Kidney capillary endothelial cell (primary cell): ENCODE measurements around the gene HACD2.
"Not testable (repeated sequence)": the region's sequence is repeated elsewhere in the genome, so short reads cannot be mapped to it uniquely, and the experiment has no call there.

Experiments
- DNase-seq: peaks from one replicate; pipeline ENCODE4 v3.0.0-alpha.2; 2018; ENCODE audit warnings: low spot score

The HACD2 gene, protein sequence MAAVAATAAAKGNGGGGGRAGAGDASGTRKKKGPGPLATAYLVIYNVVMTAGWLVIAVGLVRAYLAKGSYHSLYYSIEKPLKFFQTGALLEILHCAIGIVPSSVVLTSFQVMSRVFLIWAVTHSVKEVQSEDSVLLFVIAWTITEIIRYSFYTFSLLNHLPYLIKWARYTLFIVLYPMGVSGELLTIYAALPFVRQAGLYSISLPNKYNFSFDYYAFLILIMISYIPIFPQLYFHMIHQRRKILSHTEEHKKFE

DNA sequence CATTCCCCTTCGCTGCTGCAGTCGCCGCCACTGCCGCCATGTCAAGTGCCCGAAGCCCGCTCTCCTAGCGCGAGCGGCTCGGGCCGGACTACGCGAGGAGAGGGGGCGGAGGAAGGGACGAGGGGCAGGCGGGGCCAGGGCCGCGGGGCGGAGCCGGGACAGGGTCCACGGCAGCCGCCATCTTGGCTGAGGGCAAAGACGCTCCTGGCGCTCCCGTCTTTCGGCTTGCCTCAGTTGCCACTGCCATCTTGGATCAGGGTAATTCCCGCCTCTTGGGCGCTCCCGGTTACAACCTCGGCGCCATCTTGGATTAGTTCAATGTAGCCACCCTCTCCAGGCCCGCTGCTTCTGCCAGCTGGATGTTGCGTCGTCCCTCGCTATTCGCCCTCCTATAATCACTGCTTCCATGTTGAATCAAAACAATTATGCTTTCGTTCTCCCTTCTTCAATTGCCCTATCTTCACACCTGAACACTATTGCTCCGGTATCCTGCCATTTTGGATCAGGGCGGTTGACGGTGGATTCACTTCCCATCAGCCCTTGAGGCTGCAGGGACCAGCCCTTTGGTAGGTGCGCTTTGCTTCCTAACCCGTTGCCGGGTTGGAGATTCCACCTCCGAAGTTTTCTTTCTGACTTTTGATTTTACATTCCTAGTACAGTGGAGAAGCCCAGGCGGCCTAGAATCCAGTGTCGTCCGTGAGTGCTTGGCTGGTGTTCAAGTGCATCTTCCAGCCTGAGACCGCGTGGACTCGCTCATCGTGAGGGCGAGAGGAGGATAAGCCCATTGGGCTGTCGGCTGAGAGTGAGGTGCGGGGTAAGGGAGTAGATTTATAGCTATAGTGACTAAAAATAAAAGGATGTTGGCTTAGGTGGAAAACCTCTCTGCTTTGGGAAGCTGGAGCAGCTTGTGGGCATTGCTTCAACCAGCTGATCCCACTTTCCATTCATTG, at the start of gene HACD2:
Gene HACD2, minus strand, starts transcription at position 66 of the 950 bp plus-strand sequence. Its CDS starts 26 bp downstream, at position 40.
- DNase-seq = peak; percentile 96

DNA sequence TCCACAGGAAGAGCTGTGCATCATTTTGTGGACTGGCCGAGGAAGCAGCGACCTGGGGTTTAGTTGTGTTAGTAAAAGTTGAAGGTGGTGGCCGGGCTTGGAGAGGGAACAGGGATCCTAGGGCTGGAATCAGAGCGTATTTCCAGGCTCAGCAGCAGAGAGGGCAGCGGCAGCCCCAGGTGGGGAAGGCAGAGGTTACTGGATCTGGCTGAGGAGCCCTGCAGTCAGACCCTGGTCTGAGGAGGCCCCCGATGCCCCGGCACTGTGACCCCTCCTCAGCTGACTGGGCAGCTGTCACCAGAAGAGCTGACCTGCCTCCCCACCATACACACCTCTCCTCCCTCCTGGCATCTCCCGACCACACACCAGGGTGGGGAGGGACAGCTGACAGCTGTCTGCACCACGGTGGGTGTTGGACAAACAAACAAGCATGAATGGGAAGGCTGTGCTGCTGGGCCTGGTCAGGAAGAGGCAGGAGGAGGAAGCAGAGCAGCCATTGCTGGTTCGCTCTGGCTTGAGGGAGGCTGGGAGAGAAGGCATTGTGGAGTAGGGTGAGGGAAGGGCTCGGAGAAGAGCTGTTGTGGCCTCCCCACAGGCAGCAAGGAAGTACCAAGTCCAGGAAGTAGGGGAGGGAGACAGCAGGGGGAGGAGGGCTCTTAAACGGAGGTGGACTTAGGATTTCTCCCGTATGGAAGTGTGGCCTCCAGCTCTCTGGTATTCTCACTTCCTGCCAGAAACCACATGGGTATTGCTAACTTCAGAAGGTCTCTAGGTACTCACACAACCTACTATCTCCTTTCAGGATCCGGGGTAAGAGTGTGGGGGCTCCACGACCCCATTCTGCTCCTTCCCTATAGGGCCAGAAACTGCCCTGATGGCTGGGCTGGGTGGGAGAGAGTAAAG, 49.5 kb upstream of the HACD2 start:
- DNase-seq = no peak

DNA sequence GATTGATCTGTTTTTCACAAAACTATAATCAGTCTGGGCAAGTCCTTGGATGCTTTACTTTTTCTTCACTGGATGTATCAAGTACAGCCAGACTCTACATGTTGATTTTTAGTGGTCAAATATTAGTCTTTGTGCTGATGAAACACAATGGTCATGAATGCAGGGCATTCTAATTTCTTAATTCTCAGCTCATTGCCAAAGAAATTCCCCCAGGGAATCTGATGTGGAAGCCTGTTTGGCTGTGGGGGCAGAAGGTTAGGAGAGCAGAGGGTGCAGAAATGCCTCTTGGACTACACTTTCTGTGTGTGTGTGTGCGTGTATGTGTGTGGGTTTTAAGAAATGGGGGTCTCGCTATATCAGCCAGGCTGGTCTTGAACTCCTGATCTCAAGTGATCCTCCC, 48.7 kb upstream of the HACD2 start:
- no peak for DNase-seq

DNA sequence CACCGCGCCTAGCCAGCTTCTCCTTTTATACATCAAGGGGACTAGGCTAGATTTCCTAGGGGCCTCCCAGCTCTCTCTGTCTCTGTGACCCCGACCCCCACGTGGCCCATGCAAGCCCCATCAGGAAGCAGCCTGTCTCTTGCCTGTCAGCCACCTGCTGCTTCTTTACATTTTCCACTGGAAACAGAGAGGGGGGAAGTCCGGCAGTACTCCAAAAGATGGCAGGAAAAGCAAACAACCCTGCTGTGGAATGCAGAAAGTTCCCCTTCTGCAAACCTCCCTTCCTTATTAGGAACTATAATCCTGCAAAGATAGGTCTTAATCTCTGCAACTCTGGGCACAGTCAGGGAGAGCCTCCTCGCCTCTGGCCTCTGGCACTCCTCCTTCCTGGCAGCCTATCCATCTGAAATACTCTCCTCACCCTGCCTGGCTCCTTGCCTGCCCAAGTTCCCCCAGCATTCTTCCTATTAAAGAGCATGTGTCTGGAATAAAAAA, 47.4 kb upstream of the HACD2 start:
- DNase-seq = no peak

DNA sequence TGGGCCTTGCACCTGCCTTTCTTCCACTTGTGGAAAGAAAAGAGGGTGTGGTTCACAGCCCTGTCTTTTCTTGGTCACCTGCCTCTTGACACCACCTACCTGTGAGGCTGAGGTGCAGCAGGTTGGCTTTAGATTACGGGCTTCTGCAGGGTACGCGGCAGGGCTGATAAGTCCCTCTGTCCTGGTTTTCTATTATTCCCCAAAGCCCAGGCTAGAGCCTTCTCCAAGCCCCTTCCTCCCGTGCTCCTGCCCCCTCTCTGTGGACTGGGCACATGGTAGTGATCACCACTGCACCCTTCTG, 44.8 kb upstream of the HACD2 start:
- no peak for DNase-seq

DNA sequence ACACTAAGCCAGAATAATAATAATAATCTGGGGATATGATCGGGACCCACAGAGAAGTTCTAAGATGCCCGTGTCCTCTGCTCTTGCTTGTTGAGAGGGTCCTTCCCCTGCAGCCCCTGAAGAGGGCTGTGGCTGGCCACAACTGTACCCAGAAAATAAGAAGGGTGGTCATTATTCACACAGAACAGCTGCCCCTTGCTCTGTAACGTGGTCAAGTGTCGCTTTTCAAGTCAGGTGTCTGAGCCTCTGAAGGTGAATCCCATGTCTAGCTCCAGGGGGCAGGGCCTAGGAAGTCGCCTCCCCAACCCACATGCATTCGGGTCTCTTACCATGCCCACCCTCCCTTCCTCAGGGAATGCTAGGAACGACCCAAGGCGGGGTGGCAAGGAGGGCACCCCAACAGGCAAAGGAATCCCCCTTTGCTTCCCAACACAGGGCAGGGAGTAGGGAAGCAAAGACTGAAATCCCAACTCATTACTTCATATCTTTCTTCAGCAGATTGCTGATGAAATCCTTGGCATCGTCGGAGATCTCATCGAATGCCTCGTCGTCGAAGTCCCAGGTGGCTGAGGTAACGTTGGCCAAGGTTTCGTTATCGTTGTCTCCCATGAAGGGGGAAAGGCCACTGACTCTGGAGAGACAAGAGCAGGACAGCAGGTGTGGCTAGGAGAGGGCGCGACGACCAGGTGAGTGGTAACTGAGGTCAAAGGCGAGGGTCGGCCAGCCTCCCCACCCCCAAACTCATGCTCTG, 44.3 kb upstream of the HACD2 start:
- no peak for DNase-seq

DNA sequence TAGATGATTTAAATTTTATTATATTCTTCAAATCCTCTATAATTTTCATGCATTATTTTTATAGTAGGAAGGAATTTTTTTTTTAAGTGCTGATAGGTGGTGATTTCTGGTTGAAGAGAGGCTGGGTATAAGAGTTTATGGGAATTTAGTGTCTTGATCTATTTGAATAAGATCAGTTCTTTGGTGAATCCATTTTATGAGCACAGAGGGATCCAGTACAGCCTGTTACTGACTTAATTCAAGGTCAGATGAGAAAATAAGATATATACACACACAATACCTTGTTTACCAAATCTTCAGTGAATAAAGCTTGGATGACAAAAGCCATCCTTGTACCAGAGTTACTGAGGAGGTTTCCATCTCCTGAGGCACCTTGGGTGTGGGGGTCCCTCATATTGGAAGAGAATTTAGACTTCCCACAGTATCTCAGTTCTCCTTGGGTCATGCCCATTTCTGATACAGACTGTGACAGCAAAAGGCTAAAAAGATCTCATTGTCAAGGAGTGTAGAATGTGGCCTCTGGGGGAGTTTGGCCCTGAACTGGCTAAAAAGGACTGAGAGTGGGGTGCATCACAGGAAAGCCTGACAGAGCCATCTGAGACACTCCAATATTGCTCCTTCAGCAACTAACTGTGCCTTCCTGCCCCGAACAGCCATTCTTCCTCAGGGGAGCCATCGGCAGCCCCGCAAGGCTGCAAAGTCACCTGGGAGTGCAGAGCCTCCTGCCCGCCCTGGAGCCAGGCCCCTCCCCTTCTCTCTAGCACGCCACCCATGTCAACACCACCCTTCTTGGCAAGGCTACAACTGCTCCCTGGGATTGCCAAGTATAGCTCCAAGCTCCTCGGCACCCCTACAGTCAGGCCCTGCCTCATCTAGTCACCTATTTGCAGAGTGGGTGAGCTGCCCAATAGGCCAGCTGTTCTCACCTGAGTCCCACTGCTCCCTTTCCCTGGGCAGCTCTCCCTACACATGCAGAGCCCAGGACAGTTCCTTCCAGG, 43.1 kb upstream of the HACD2 start:
- DNase-seq = no peak

DNA sequence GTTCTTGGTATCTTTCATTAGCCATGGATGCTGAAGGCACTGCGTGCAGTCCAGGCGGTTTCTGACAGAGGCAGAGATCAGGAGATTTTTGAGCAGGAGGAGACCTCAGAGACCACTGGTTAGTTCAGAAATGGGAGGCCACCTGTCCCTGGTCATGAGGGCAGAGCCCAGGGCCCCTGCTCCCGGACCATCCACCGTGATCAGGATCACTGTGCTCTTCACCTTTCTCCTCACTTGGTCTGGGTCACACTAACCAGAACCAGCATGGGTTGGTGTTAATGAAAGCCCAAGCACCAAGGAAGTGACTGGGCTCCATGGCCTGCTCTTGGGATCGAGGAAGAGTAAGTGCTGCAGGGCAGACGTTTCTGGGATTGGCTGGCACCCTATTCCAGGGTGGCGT, 42.0 kb upstream of the HACD2 start:
- no peak for DNase-seq

DNA sequence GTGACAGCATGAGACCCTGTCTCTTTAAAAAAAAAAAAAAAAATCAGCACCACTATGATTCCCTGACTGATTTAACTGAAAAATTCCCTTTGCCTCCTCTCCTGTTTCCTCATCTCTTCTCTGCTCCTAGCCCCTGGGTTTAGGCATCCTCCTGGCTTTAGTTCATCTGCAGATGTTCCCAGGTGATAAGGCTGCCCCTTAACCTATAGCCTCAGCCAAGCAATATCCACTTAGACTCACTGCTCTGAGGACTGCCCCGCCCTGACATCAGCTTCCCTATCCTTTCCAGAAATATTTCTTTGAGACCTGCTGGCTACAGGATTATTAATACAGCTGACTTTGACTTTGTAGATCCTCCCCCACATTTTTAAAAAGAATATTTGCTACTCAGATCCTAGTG, 39.4 kb upstream of the HACD2 start:
- DNase-seq = no peak

DNA sequence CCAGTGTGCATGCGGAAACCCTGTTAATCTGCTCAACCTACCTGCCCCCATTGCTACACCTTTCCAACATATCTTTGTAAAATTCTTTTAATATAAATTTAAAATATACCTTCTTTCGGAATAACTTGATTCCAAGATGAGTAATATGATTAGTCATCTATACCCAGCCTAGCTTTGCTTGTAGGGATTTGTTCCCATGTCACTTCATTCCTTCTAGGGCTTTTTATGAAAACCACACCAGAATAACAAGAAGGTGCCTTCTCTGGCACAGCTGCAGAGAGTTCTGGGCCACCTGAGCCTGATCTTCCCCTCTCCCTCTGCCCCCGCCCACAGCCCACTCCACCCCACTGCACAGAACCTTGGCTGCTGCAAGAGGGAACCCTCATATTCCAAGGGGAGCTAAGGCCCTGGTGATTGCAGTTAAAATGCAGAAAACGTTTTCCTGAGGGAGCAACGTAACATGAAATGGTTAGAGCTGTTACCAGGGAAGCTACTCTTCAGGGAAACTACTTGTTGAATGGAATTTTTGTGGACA, 38.6 kb upstream of the HACD2 start:
- DNase-seq = no peak

DNA sequence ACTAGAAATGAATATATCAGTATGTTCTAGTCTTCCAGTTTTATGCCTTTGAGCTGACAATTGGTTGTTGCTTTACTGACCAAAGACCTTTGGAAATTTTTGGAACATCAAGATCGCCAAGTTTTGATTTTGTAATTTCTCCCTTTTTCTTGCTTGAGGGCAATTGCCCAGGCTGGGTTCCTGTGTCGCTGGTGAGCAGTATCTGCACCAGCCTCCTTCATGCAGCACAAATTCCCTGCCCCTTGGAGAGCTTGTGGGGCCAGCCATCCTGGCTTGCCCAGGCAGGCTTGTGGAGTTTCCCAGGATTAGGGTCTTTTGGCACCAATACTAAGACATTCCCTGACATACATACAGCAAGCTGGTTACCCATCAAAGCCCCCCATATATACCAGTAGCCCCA, 37.9 kb upstream of the HACD2 start:
- DNase-seq = no peak

DNA sequence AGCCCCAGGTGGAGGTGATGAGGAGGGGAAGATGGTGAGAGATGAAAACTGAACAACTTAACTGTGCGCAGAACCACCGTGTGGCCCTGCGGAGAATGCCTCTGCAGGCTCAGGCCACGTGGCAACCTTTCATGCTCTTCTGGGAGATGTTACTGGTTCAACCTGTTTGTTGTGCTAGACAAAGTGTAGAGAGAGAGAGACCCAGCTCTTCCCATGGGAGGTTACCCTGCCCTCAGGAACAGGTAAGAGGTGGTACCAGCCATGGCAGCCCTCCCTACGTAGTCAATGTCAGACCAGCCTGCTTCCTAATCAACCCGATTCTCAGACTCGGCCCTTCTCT, 37.0 kb upstream of the HACD2 start:
- no peak for DNase-seq

DNA sequence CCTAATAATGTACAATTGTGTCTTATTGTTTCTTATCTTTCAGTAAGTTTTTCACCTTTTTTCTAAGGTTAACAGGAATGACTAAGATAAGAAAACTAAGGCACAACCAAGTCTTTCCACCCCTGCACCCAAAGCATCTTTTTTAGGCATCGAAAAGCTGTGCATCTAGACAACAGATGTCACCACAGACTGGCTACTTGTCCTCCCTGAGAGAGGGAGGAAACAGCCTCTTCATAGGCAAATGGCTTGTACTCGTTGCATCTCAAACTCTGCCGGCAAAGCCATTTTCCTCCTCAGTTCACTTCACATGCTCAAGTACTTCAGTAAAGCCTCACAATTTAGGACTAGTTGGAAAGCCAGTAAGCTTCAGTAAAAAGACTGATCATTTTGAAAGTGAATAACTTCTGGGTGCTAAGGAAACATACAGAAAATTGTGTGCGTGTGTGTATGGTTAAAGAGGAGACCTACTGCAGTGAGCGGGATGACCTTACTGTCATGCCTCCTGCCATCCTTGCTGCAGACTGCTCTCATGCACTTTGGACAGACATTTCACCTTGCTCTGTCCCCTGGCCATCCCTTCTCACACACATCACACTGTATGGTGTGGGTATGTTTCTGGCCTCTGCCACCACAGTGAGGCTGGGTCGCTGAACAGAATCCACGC, 36.5 kb upstream of the HACD2 start:
- DNase-seq = no peak

DNA sequence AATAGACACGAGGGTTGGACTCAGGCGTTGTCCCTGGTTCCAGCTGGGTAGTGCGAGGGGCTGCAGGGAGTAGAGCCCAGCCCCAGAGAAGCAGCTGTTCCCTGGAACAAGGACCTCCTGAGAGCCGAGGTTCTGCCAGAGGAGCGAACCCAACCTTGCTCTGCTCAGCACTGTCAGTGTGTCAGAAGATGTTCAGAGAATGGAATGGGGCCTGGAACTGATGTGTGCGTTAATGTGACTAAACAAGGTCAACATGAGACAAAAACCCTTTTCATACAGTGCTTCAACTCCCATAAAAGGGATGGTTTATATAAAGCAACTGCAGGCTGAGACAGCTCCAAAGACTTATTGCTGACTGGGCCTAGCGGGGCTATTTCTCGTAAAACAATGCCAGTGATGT, 35.5 kb upstream of the HACD2 start:
- no peak for DNase-seq

DNA sequence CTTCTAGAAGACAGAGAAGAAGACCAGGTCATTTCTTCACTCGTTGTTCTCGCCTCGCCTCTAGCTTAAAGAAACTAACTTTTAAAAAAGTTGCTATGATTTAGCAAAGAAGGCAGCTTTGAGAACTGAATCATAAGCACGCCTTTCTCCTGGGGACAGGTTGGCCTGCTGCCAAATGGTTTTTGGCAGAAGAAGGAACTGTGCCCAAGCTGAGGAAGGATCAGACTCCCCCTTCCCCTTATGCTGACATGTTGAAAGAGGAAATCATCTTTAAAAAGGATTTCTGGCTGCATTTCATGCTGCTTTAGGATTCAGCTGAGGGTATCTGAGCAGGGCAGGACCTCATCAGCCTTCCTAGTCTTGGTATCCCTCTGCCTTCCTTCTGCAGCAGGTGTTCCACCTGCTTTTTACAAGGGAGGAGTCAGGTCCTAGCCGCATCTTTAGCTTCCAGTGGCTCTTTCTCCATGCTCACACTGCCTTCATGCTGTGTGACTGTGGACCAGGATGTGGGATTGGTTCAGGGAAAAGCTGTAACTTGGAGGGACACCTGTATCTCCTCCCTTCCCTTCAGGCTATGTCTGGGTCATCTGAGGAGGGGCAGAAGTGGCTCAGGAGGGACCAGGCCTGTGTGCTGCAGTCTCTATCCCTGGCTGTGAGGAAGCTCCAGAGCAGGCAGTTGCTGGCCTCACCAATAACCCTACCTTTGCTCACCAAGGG, 34.1 kb upstream of the HACD2 start:
- no peak for DNase-seq

DNA sequence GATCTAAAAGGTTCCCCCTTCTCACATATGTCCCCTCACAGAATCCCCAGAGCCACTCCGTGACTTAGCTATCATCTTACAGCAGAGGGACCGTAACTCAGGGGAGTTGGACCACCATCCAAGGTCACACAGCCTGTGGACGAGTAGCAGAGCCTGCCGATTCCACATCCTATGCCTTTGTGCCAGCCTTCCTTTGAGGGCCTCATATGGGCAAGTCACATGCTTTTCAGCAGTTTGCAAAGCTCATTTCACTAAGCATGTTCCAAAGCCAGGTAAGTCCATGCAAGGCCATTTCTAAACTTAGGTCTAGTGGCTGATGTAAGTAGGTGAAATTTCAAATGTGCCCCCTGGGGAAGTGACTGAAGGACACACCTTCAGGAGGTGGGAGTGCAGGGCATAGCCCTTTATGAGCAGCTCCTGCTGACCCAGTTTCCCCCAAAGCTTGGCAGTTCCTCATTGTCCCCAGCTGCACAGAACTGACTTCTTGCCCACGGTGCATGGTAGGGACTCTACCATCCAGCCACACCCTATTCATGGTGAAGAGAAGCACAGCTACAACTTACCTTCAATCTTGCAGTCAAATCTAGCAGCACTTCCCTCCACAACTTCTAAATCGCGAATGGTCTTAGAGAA, 33.3 kb upstream of the HACD2 start:
- DNase-seq = no peak

DNA sequence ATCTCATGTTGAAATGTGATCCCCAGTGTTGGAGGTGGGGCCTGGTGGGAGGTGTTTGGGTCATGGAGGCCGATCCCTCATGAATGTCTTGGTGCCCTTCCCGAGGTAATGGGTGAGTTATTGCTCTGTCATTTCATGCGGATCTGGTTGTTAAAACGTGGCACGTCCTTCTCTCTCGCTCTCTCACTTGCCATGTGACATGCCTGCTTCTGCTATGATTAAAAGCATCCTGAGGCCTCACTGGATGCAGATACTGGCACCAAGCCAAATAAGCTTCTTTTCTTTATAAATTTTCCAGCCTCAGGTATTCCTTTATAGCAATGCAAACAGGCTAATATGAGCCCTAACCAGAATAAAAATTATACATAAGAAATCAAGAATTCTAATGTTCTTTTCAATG, 31.7 kb upstream of the HACD2 start:
- DNase-seq = no peak

DNA sequence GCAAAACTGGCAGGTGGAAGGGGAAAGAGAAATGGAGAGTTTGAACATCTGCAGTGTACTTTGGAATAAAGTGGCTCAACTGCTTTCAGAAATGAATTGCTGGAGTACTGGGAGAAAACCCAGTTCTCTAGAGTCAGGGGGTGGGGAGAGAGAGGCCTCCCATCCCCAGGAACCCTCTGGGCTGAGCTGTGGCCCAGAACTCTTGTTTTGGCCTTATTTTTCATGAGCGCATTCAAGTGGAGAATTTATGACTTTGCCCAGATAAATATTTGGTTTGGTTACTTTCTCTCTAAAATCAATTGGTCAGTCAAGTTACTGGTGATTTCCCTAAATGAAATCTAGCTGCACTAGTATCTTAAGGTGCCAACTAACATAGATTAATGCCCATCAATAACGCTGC, 28.7 kb upstream of the HACD2 start:
- DNase-seq = no peak

DNA sequence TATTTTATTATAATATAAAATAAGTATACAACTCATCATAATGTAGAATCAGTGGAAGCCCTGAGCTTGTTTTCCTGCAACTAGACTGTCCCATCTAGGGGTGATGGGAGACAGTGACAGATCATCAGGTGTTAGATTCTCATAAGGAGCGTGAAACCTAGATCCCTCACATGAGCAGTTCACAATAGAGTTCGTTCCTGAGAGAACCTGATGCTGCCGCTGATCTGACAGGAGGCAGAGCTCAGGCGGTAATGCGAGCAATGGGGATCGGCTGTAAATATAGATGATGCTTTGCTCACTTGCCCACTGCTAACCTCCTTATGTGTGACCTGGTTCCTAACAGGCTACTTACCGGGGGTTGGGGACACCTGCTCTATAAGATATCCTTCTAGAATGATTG, 26.8 kb upstream of the HACD2 start:
- DNase-seq = not testable (repeated sequence)
